NOMO-1 treated with DMSO at 0.1 percent for 48 hours (cell line): Measurements from ENCODE around the gene PCK2.
"Not testable (repeated sequence)": the region's sequence is repeated elsewhere in the genome, so short reads cannot be mapped to it uniquely, and the experiment has no call there.

Experiments used
- DNase-seq: peaks from one replicate; lab custom pipeline; 2025; ENCODE audit not compliant: unreplicated experiment; lab: John Stamatoyannopoulos, UW

The PCK2 gene

GRCh38 chr14:24093901-24094840 is at the start of gene PCK2:
Gene PCK2, plus strand, starts transcription at chr14:24094311. Its CDS starts 95 bp downstream, at chr14:24094406.
- peak; percentile 93 for DNase-seq

GRCh38 chr14:24049002-24049401 is 45.1 kb upstream of the PCK2 start:
- peak; percentile 28 for DNase-seq

GRCh38 chr14:24050753-24051152 is 43.4 kb upstream of the PCK2 start:
- not testable (repeated sequence) for DNase-seq

GRCh38 chr14:24051176-24051788 is 42.8 kb upstream of the PCK2 start:
- DNase-seq = no peak

- peak; percentile 12 for DNase-seq
Observed at GRCh38 chr14:24051789-24052655, 42.1 kb upstream of the PCK2 start, which contains the start of gene CARMIL3. Gene CARMIL3, plus strand, starts transcription at chr14:24052009. Its CDS starts 145 bp downstream, at chr14:24052154.

- DNase-seq = no peak
Observed at GRCh38 chr14:24052656-24053547, 41.2 kb upstream of the PCK2 start.

GRCh38 chr14:24053548-24054323 is 40.4 kb upstream of the PCK2 start:
- DNase-seq = no peak

- DNase-seq = no peak
Observed at GRCh38 chr14:24054324-24054641, 39.8 kb upstream of the PCK2 start.

- no peak for DNase-seq
Observed at GRCh38 chr14:24054646-24055045, 39.5 kb upstream of the PCK2 start.

GRCh38 chr14:24055971-24056799 is 37.9 kb upstream of the PCK2 start:
- DNase-seq = no peak

GRCh38 chr14:24056800-24057184 is 37.3 kb upstream of the PCK2 start:
- no peak for DNase-seq

- no peak for DNase-seq
Observed at GRCh38 chr14:24057271-24057670, 36.8 kb upstream of the PCK2 start.

- no peak for DNase-seq
Observed at GRCh38 chr14:24057867-24058259, 36.2 kb upstream of the PCK2 start.

GRCh38 chr14:24058260-24058950 is 35.7 kb upstream of the PCK2 start:
- DNase-seq = peak; percentile 28

- no peak for DNase-seq
Observed at GRCh38 chr14:24058951-24059475, 35.1 kb upstream of the PCK2 start.

GRCh38 chr14:24059841-24060388 is 34.2 kb upstream of the PCK2 start:
- no peak for DNase-seq

GRCh38 chr14:24060443-24060842 is 33.7 kb upstream of the PCK2 start:
- no peak for DNase-seq
